Lung (tissue), 16 donors: ENCODE data around the gene SAG. TPM values are rescaled to one million over a fixed set of nuclear protein-coding genes. Genes with fewer than 3 reads are reported as not detected.

ENCODE experiments used
- ATAC-seq: fragments of 200-7000 bp; cut with Tn5 transposase; one replicate; pipeline ENCODE4 v1.9.1; 2020; ENCODE audit warnings: moderate number of reproducible peaks; ENCODE audit not compliant: insufficient read depth, low FRiP score
- DNase-seq, 3 donors: peaks; one replicate each; pipeline ENCODE4 v3.0.0-alpha.2; 2013 to 2017
- H3K27ac ChIP-seq, 2 donors: one replicate each; pipeline ENCODE4 v1.5.1; 2013; ENCODE audit warnings: mild to moderate bottlenecking in 2 of 2, moderate library complexity in 2 of 2, control low read depth in 1 of 2, inconsistent platforms in 1 of 2, low read depth in 1 of 2, low read length in 1 of 2
- H3K27me3 ChIP-seq, 3 donors: one replicate each; pipeline ENCODE4 v1.5.1; 2013; ENCODE audit warnings: low read length in 2 of 3; ENCODE audit not compliant: control insufficient read depth in 3 of 3, insufficient read depth in 3 of 3
- H3K36me3 ChIP-seq, 4 donors: one replicate each; pipeline ENCODE4 v1.5.1; 2013; ENCODE audit warnings: low read length in 4 of 4, mild to moderate bottlenecking in 1 of 4, moderate library complexity in 1 of 4; ENCODE audit not compliant: control insufficient read depth in 4 of 4, insufficient read depth in 4 of 4
- H3K4me1 ChIP-seq, 5 donors: one replicate each; pipeline ENCODE4 v1.5.1; 2013; ENCODE audit warnings: low read length in 5 of 5, mild to moderate bottlenecking in 2 of 5, moderate library complexity in 1 of 5; ENCODE audit not compliant: control insufficient read depth in 5 of 5, insufficient read depth in 5 of 5
- H3K4me3 ChIP-seq: one replicate; pipeline ENCODE4 v1.5.1; 2013; ENCODE audit warnings: mild to moderate bottlenecking, control low read depth, moderate library complexity
- H3K9ac ChIP-seq, 2 donors: one replicate each; pipeline ENCODE4 v1.5.1; 2013; ENCODE audit warnings: low read length in 2 of 2, control low read depth in 1 of 2; ENCODE audit not compliant: insufficient read depth in 1 of 2
- H3K9me3 ChIP-seq, 4 donors: one replicate each; pipeline ENCODE4 v1.5.1; 2013; ENCODE audit warnings: low read length in 3 of 4, mild to moderate bottlenecking in 1 of 4, moderate library complexity in 1 of 4; ENCODE audit not compliant: control insufficient read depth in 4 of 4, insufficient read depth in 3 of 4
- WGBS, 2 donors: extraction: QIAGEN DNeasy Blood & Tissue Kit; methylation state at CpG; one replicate each; pipeline ENCODE4 v1.1.7; 2013; 5-methylcytosine and 5-hydroxymethylcytosine counted together
- long read RNA-seq, 5 donors: transcript quantifications; one replicate each; lab custom pipeline, GENCODE V29; 2026
- polyA plus RNA-seq, 2 donors: library from polyadenylated mRNA; stranded (reverse); fragments of 200-250 nt; gene quantifications; one replicate each; pipeline ENCODE4 v1.2.1, GENCODE V29; 2013
- total RNA-seq, 2 donors: library from RNA; depleted of rRNA in 1 of 2; stranded (reverse); fragments of >200 nt in 1 of 2; gene quantifications; one replicate each; pipeline ENCODE4 v1.2.1, GENCODE V29; 2014 to 2021
- TF ChIP-seq, protein P1 (sequence below): IDR thresholded peaks from 2 replicates; pipeline ENCODE4 v1.5.1; 2012; ENCODE audit warnings: mild to moderate bottlenecking; ENCODE audit errors: control extremely low read depth, extremely low read depth
- donor health status: control.
- donor health status: control.
- donor health status: Bipolar disorder and iron deficiency.
- donor health status: healthy.
- donor health status: DM: yes; HTN: yes; CAD: no.

SAG gene
- under 1 TPM in 1 of 2 donors, not detected in 1; 0.46 TPM for total RNA-seq
- polyA plus RNA-seq: under 1 TPM; 0.03 to 0.22 TPM
- long read RNA-seq, donor 1: 0 reads
- long read RNA-seq, donor 2: 0 reads
- long read RNA-seq, donor 3: 0 reads
- long read RNA-seq, donor 4: 0 reads
- long read RNA-seq, donor 5: 0 reads

DNA sequence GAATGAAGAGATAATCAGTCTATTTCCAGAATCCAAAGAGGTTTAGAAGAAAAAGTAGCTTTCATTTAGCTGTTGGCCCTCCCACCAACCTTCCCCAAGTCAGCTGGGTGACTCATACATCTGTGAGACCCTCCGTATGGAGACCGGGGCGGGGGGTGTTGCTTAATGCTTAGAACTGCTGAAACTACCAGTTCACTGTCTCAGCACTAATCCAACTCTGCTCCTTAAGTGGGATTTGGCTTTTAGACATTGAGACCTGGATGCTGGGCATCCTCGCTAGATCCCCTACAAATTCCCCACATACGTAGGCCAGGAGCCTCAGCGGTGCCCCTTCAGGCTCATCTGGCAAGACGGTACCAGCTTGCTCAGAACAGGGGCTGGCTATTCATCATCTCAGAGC lies at the start of gene SAG:
SAG (plus strand) TSS at position 252 of the 400 bp plus-strand sequence. CDS start 1,374 bp downstream, outside the sequence.
- H3K9me3 ChIP-seq: no peaks in the 10 kb centered on the region
- H3K27ac ChIP-seq: no peak within 1 kb of the TSS
- ATAC-seq (no peak), DNase-seq (no peak)
- WGBS, 2 donors: 82 to 86% methylated on average over 7 of the region's 7 CpGs
- H3K4me1 ChIP-seq: no peaks in the 10 kb centered on the region
- H3K4me3 ChIP-seq: no peak within 1 kb of the TSS
- no peak within 1 kb of the TSS for H3K9ac ChIP-seq
- H3K36me3 ChIP-seq: no peaks in the 10 kb centered on the region
- TF ChIP-seq, protein P1, sequence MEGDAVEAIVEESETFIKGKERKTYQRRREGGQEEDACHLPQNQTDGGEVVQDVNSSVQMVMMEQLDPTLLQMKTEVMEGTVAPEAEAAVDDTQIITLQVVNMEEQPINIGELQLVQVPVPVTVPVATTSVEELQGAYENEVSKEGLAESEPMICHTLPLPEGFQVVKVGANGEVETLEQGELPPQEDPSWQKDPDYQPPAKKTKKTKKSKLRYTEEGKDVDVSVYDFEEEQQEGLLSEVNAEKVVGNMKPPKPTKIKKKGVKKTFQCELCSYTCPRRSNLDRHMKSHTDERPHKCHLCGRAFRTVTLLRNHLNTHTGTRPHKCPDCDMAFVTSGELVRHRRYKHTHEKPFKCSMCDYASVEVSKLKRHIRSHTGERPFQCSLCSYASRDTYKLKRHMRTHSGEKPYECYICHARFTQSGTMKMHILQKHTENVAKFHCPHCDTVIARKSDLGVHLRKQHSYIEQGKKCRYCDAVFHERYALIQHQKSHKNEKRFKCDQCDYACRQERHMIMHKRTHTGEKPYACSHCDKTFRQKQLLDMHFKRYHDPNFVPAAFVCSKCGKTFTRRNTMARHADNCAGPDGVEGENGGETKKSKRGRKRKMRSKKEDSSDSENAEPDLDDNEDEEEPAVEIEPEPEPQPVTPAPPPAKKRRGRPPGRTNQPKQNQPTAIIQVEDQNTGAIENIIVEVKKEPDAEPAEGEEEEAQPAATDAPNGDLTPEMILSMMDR: no peak
- no peaks in the 10 kb centered on the region for H3K27me3 ChIP-seq

DNA sequence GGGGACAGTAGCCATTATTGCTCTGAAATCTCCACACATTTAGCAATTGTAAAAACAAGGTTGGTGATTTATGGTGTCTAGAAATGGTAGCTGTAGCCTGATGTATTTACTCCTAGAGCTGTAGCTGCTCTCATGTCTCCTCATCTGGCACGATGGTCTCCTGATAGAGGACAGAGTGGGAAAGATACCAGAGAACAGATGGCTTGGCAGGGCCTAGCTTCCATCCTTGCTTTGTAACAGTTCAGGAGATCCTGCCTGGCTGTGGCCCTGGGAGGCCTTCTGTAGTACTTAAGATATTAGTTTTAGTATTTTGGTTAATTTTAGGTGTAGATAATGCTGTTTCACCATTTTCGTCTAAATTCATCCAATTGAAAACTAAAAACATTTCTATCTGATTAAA lies 49.4 kb upstream of the SAG start:
- WGBS, 2 donors: 93 to 95% methylated on average over 2 of the region's 2 CpGs
- no peak overlapping the region for H3K4me3 ChIP-seq
- no peak overlapping the region for H3K9ac ChIP-seq
- no peak overlapping the region for H3K27ac ChIP-seq
- peaks cover 0 to 5% (median 0%) of the 10 kb centered on the region in 5 donors for H3K4me1 ChIP-seq
- no peaks in the 10 kb centered on the region for H3K27me3 ChIP-seq
- TF ChIP-seq, protein P1: no peak
- H3K9me3 ChIP-seq: no peaks in the 10 kb centered on the region
- DNase-seq (no peak), ATAC-seq (no peak)
- peaks cover 18 to 51% (median 26%) of the 10 kb centered on the region in 4 donors for H3K36me3 ChIP-seq

DNA sequence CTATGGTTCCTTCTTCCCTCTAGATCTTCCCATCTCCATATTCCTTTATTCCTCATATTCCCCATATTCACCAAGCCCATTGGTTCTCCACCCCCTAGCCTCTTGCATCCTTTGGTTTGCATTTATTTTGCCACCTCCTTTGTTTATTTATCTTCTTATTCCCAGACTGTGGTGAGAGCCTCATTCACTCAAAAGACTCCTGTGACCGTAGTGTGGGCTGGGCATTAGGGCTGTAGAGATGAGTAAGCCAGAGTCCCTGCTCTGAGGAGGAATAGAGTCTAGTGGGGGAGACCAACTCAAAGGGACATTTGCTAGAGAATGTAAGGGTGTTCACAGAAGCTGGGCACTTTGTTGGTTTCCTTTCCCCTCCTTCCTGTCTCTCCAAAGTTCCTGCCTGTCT lies 47.9 kb upstream of the SAG start:
- Histone ChIP-seq H3K4me1 (no peaks in the 10 kb centered on the region), H3K36me3 (peaks cover 24 to 57% (median 40%) of the 10 kb centered on the region in 4 donors), H3K4me3 (no peak overlapping the region), H3K9me3 (no peaks in the 10 kb centered on the region), H3K27me3 (no peaks in the 10 kb centered on the region), H3K27ac (no peak overlapping the region), H3K9ac (no peak overlapping the region)
- TF ChIP-seq, protein P1: no peak
- WGBS, 2 donors: 89 to 94% methylated on average over 1 of the region's 1 CpG
- ATAC-seq (no peak), DNase-seq (no peak)

DNA sequence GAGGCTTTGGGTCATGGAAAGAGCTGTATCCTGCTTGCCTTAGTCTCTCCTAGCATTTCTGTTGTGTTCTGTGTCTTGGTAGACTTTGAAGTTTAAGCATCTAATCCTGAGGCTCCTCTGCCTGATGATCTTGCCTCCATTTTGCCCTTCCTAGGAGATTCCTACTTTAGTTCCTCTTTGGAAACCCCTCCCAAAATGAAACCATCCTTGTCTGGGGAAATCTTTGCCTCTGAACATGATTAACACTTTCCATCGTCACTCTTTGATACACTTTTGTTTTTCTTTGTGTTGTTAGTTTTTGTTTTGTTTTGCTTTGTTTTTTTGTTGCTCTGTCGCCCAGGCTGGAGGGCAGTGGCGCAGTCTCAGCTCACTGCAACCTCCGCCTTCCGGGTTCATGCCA lies 47.0 kb upstream of the SAG start:
- no peaks in the 10 kb centered on the region for H3K4me1 ChIP-seq
- TF ChIP-seq, protein P1: no peak
- H3K27ac ChIP-seq: no peak overlapping the region
- no peaks in the 10 kb centered on the region for H3K27me3 ChIP-seq
- ATAC-seq (no peak), DNase-seq (no peak)
- 95 to 98% methylated on average over 5 of the region's 5 CpGs for WGBS, 2 donors
- H3K36me3 ChIP-seq: peaks cover 27 to 62% (median 41%) of the 10 kb centered on the region in 4 donors
- H3K9me3 ChIP-seq: no peaks in the 10 kb centered on the region
- no peak overlapping the region for H3K4me3 ChIP-seq
- no peak overlapping the region for H3K9ac ChIP-seq
